B cell (primary cell): ENCODE data around the gene ZYG11A.

Source experiments
- CTCF ChIP-seq: fragments of 200-600 bp; IDR thresholded peaks from one replicate; pipeline ENCODE4 v1.8.0; 2022; ENCODE audit warnings: antibody characterized with exemption, mild to moderate bottlenecking
- EZH2 ChIP-seq: IDR thresholded peaks from 2 replicates; pipeline ENCODE4 v1.6.1; 2012; ENCODE audit warnings: borderline replicate concordance, low read depth, mild to moderate bottlenecking, moderate library complexity, low read length; ENCODE audit not compliant: insufficient read depth, poor library complexity, severe bottlenecking

- TF ChIP-seq CTCF: no peak
- no peak for TF ChIP-seq EZH2
Measured at GRCh38 chr1:52917581-52917980, 75.0 kb downstream of the ZYG11A start.
